GM12891 (cell line): ENCODE results near the gene HLX.

Source experiments
- DNase-seq: peaks from one replicate; pipeline ENCODE4 v3.0.0; 2011; ENCODE audit warnings: low spot score; ENCODE audit not compliant: insufficient read length
- FAIRE-seq: peaks from 2 replicates; lab custom pipeline; 2011; peaks lifted over from hg19 to GRCh38; lab: Jason Lieb, UNC
- PAX5 ChIP-seq: IDR thresholded peaks from 2 replicates; pipeline ENCODE4 v1.6.1; 2011; ENCODE audit warnings: low read length, moderate library complexity, mild to moderate bottlenecking; ENCODE audit not compliant: insufficient read depth, severe bottlenecking
- POLR2A ChIP-seq: IDR thresholded peaks from 2 replicates; pipeline ENCODE4 v1.6.1; 2011; ENCODE audit warnings: low read depth, low read length, control low read depth
- POLR2AphosphoS5 ChIP-seq: IDR thresholded peaks from 2 replicates; pipeline ENCODE4 v1.6.1; 2011; ENCODE audit warnings: low read depth, low read length, control low read depth
- POU2F2 ChIP-seq: IDR thresholded peaks from 2 replicates; pipeline ENCODE4 v1.6.1; 2011; ENCODE audit warnings: low read depth, mild to moderate bottlenecking, control low read depth, low read length, moderate library complexity
- SPI1 ChIP-seq: IDR thresholded peaks from 2 replicates; pipeline ENCODE4 v1.6.1; 2011; ENCODE audit warnings: low read depth, low read length, control low read depth
- TAF1 ChIP-seq: IDR thresholded peaks from 2 replicates; pipeline ENCODE4 v1.6.1; 2011; ENCODE audit warnings: low read depth, low read length, control low read depth

Gene HLX

GRCh38 chr1:220896092-220896491, 16.8 kb downstream of the HLX start:
- no peak for TF ChIP-seq TAF1
- TF ChIP-seq SPI1 = no peak
- no peak for TF ChIP-seq POLR2A
- TF ChIP-seq PAX5 = no peak
- TF ChIP-seq POLR2AphosphoS5 = no peak
- TF ChIP-seq POU2F2 = no peak
- FAIRE-seq = no peak
- DNase-seq = no peak

GRCh38 chr1:220900842-220901241, 21.6 kb downstream of the HLX start:
- DNase-seq (no peak), FAIRE-seq (no peak)
- no peak for TF ChIP-seq POLR2A
- no peak for TF ChIP-seq POU2F2
- no peak for TF ChIP-seq POLR2AphosphoS5
- TF ChIP-seq PAX5 = no peak
- no peak for TF ChIP-seq TAF1
- TF ChIP-seq SPI1 = no peak

- TF ChIP-seq PAX5 (no peak), TAF1 (no peak), POU2F2 (no peak), POLR2A (no peak), SPI1 (no peak), POLR2AphosphoS5 (no peak)
- FAIRE-seq (no peak), DNase-seq (no peak)
Observed at GRCh38 chr1:220901881-220902280, 22.6 kb downstream of the HLX start.

- TF ChIP-seq POLR2AphosphoS5 = no peak
- TF ChIP-seq TAF1 = no peak
- TF ChIP-seq SPI1 = no peak
- no peak for TF ChIP-seq POU2F2
- no peak for TF ChIP-seq POLR2A
- no peak for TF ChIP-seq PAX5
- DNase-seq (no peak), FAIRE-seq (no peak)
Observed at GRCh38 chr1:220902916-220903315, 23.7 kb downstream of the HLX start.

GRCh38 chr1:220904876-220905275, 25.6 kb downstream of the HLX start:
- FAIRE-seq (no peak), DNase-seq (no peak)
- TF ChIP-seq POLR2AphosphoS5 (no peak), SPI1 (no peak), PAX5 (no peak), POU2F2 (no peak), POLR2A (no peak), TAF1 (no peak)

GRCh38 chr1:220905650-220906560, 26.7 kb downstream of the HLX start:
- FAIRE-seq = no peak
- DNase-seq = no peak
- no peak for TF ChIP-seq POLR2AphosphoS5
- TF ChIP-seq TAF1 = no peak
- TF ChIP-seq SPI1 = no peak
- no peak for TF ChIP-seq POLR2A
- TF ChIP-seq POU2F2 = no peak
- TF ChIP-seq PAX5 = no peak

GRCh38 chr1:220906561-220907334, 27.5 kb downstream of the HLX start:
- no peak for DNase-seq
- FAIRE-seq = no peak

GRCh38 chr1:220908757-220909156, 29.5 kb downstream of the HLX start:
- TF ChIP-seq POU2F2 (no peak), TAF1 (no peak), PAX5 (no peak), SPI1 (no peak), POLR2AphosphoS5 (no peak), POLR2A (no peak)
- DNase-seq (no peak), FAIRE-seq (no peak)

More at GRCh38 chr1:220906561-220907334, 27.5 kb downstream of the HLX start:
- TF ChIP-seq POLR2AphosphoS5 (no peak), POU2F2 (no peak), PAX5 (no peak), SPI1 (no peak), TAF1 (no peak), POLR2A (no peak)

GRCh38 chr1:220910021-220910420, 30.8 kb downstream of the HLX start:
- no peak for TF ChIP-seq POU2F2
- no peak for TF ChIP-seq POLR2A
- no peak for TF ChIP-seq SPI1
- no peak for TF ChIP-seq TAF1
- TF ChIP-seq PAX5 = no peak
- no peak for TF ChIP-seq POLR2AphosphoS5
- FAIRE-seq (no peak), DNase-seq (no peak)
